HFFc6 (cell line): ENCODE results near the gene RIPK4. TPM values are rescaled to one million over a fixed set of nuclear protein-coding genes. Genes with fewer than 3 reads are reported as not detected.
A peak's percentile ranks its signal among the peaks of the same experiment; 100 is the strongest.

Experiments
- DNase-seq: peaks from one replicate; pipeline ENCODE4 v3.0.0-alpha.2; 2018
- H3K27ac Mint-ChIP-seq: 2 replicates; pipeline ENCODE4 v1.8.0; 2020; ENCODE audit warnings: mild to moderate bottlenecking, mixed read lengths
- H3K27me3 Mint-ChIP-seq: 2 replicates; pipeline ENCODE4 v1.8.0; 2021; ENCODE audit warnings: mild to moderate bottlenecking, moderate library complexity, mixed read lengths; ENCODE audit not compliant: insufficient read depth
- H3K36me3 Mint-ChIP-seq: 2 replicates; pipeline ENCODE4 v1.8.0; 2021; ENCODE audit warnings: low read depth, mixed read lengths
- H3K4me1 Mint-ChIP-seq: 2 replicates; pipeline ENCODE4 v1.8.0; 2020; ENCODE audit warnings: low read depth, mixed read lengths
- H3K4me3 Mint-ChIP-seq: 2 replicates; pipeline ENCODE4 v1.8.0; 2020; ENCODE audit warnings: mild to moderate bottlenecking, moderate library complexity, mixed read lengths
- H3K9me3 Mint-ChIP-seq: 2 replicates; pipeline ENCODE4 v1.8.0; 2020; ENCODE audit warnings: mild to moderate bottlenecking, mixed read lengths
- long read RNA-seq: library from polyadenylated mRNA; unstranded; transcript quantifications from one replicate; pipeline ENCODE4 v2.0.0, GENCODE V29; 2019
- total RNA-seq, 6 experiments: library from RNA; stranded (reverse); fragmentation: NEBNext Ultra II Directional; extraction: Animal tissue kit (Norgen Biotek cat#: 25700); gene quantifications; 2 replicates in 1 of 6; 3 replicates in 5 of 6; pipeline ENCODE4 v1.2.3, GENCODE V29; 2021
- TF ChIP-seq, protein P1 (sequence below): fragments of 200-600 bp; sonication (generic); IDR thresholded peaks from 2 replicates; pipeline ENCODE4 v1.5.0; 2021; ENCODE audit warnings: antibody characterized with exemption, mild to moderate bottlenecking

Gene RIPK4
- total RNA-seq = under 1 TPM in 4 of 6 experiments, not detected in 2; 0.05 to 0.12 (median 0.07) TPM
- long read RNA-seq = 0 reads

DNA sequence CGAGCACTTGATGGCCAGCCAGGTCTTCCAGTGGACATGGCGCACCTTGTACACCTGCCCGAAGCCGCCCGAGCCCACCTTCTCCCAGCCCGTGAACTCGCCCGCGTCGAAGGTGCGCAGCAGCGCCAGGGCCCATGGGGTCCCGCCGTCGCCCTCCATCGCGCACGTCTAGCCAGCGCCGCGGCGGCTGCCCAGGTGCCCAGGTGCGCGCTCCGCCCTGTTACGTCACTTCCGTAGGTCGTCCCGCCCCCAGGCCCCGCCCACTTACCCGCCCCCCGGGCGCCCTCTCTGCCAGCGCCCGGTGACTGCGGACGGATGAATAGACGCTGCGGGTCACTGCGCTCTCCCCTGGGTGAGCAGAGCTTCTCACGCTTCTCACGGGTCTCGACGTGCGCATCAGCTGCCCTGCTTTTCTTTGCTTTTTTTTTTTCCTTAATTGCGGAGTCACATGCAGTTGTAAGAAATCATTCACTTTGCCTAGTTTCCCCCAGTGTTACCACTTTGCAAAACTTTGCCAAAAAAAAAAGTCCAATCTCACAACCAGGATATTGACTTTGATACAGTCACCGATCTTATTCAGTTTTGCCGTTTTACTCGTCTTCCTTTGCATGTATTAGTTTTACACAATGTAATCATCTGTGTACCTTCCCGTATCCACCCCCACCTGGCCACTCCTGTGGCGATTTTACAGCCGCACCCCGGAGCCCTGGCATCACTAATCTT lies at the start of gene RIPK4:
TSS of gene RIPK4 (minus strand) at position 170 of the 723 bp plus-strand sequence. CDS start at position 159, 11 bp downstream.
- TF ChIP-seq, protein P1, sequence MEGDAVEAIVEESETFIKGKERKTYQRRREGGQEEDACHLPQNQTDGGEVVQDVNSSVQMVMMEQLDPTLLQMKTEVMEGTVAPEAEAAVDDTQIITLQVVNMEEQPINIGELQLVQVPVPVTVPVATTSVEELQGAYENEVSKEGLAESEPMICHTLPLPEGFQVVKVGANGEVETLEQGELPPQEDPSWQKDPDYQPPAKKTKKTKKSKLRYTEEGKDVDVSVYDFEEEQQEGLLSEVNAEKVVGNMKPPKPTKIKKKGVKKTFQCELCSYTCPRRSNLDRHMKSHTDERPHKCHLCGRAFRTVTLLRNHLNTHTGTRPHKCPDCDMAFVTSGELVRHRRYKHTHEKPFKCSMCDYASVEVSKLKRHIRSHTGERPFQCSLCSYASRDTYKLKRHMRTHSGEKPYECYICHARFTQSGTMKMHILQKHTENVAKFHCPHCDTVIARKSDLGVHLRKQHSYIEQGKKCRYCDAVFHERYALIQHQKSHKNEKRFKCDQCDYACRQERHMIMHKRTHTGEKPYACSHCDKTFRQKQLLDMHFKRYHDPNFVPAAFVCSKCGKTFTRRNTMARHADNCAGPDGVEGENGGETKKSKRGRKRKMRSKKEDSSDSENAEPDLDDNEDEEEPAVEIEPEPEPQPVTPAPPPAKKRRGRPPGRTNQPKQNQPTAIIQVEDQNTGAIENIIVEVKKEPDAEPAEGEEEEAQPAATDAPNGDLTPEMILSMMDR = no peak
- peaks cover 28% of the 10 kb centered on the region for H3K4me1 Mint-ChIP-seq
- peak; percentile 16 for DNase-seq
- H3K36me3 Mint-ChIP-seq = 0 out of 2 replicates have a peak, but pooled peaks cover 4% of the 10 kb centered on the region
- H3K27me3 Mint-ChIP-seq = peaks cover 38% of the 10 kb centered on the region
- peak within 1 kb of the TSS; percentile 67 for H3K27ac Mint-ChIP-seq
- peak within 1 kb of the TSS; percentile 85 for H3K4me3 Mint-ChIP-seq
- peaks cover 4% of the 10 kb centered on the region; the same call in 1 of the 2 replicates for H3K9me3 Mint-ChIP-seq

DNA sequence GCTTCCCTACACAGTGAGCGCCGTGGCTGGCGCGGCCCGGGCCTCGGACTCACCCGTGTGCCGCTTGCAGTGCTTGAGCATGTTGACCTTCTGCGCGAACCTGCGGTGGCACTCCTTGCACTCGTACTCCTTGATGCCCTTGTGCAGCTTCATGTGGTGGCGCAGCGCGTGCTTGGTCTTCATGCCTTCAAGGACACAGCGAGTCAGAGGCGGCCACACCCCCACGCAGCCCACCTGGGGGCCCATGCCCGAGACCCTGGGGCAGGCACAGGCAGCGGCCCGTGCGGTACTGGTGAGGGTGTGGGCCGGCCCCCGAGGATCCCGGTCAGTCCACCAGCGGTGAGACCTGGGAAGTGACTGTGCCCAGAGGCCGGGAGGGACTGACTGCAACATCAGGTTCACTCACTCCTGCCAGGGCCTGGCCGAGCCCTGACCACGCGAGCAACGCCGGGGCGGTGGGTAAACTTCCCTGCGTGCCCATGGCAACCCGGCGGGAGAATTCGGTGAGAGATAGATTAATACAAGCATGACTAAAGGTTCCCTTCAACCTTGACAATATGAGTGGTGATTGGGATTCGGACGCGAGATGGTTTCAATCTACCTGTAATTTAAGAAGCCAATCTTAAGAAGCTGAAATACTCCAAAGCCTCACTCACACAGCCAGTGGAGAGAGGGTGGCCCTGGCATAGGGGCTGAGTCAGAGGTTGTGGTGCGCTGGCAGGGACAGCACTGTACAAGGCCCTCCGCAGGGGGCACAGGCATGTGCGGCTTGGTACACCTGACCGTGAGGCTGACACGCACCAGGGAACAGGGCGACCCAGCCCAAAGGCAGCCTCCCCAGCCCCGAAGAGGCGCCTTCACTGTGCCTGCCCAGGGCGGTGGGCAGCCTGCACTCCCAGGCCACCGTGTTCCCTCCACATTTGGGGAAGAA lies 49.1 kb upstream of the RIPK4 start:
- Mint-ChIP-seq H3K36me3 (peaks cover 9% of the 10 kb centered on the region), H3K4me3 (no peak overlapping the region), H3K27ac (no peak overlapping the region), H3K4me1 (peaks cover 11% of the 10 kb centered on the region), H3K27me3 (no peaks in the 10 kb centered on the region), H3K9me3 (no peaks in the 10 kb centered on the region)
- DNase-seq = no peak
- TF ChIP-seq, protein P1 = no peak

DNA sequence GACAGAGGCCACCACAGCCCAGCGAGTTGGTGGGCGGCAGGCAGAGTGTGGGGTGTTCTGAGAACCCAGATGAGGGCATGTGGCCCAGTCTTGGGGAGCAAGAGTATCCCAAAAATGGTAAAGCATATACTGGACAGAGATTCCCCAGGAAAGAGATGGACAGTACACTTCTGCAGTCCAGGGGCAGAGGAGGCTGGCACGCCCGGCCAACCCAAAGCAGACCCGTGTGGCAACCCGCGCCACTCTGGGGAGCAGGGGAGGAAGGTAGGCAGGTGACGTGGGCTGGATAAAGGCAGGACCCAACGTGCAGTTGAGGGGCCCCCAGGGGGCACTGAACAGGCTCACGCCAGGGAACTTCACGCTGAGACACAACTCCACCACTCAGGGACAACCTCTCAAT lies 46.4 kb upstream of the RIPK4 start:
- Mint-ChIP-seq H3K27ac (no peak overlapping the region), H3K4me1 (peaks cover 11% of the 10 kb centered on the region), H3K9me3 (no peaks in the 10 kb centered on the region), H3K27me3 (no peaks in the 10 kb centered on the region; the same call in 1 of the 2 replicates), H3K36me3 (peaks cover 16% of the 10 kb centered on the region), H3K4me3 (no peak overlapping the region)
- TF ChIP-seq, protein P1 = no peak
- DNase-seq = no peak

DNA sequence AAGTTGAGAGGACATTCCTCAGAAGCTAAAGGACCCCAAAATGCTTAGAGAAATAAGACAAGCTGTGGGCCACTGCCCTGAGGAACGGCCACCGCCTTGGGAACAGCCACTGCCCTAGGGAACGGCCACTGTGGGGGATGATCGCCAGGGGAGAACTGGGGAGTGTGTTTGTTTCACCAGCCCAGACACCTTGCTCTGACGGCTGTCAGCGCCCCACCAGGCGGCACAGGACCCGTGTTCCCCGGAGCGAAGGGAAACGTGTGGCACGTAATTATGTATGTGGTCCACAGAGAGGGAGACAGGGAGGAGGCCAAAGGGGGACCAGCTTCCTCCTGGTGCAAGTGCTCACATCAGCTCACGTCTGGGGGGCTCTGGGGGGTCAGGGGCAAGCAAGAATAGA lies 45.8 kb upstream of the RIPK4 start:
- H3K4me3 Mint-ChIP-seq = no peak overlapping the region
- no peaks in the 10 kb centered on the region for H3K9me3 Mint-ChIP-seq
- DNase-seq = no peak
- H3K36me3 Mint-ChIP-seq = peaks cover 20% of the 10 kb centered on the region
- no peaks in the 10 kb centered on the region; the same call in 1 of the 2 replicates for H3K27me3 Mint-ChIP-seq
- TF ChIP-seq, protein P1 = no peak
- peaks cover 11% of the 10 kb centered on the region for H3K4me1 Mint-ChIP-seq
- H3K27ac Mint-ChIP-seq = no peak overlapping the region

DNA sequence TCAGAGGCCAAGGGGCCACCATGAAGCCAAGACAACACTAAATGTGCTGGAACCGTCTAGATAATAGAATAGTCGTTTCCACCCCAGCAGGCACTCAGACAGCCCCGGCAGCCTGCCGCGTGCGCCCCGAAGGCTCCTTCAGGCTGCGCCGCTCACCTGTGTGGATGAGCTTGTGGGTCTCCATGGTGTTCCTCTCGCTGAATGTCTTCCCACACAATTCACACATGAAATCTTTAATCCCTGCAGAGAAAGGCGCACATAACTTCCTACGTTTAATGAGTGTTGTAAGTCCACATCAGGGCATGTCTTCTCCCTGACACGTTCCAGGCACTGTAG lies 43.7 kb upstream of the RIPK4 start:
- Mint-ChIP-seq H3K36me3 (peaks cover 32% of the 10 kb centered on the region), H3K4me3 (no peak overlapping the region), H3K4me1 (no peaks in the 10 kb centered on the region), H3K27me3 (no peaks in the 10 kb centered on the region; the same call in 1 of the 2 replicates), H3K27ac (no peak overlapping the region), H3K9me3 (no peaks in the 10 kb centered on the region)
- TF ChIP-seq, protein P1 = no peak
- DNase-seq = no peak
